HG03025 (cell line): ENCODE data around the gene ZNF2.
A peak's percentile ranks its signal among the peaks of the same experiment; 100 is the strongest.

ENCODE experiments used
- ATAC-seq: cut with Tn5 transposase; IDR thresholded peaks from one replicate; pipeline ENCODE4 v1.9.1; 2021; ENCODE audit warnings: mild to moderate bottlenecking, moderate library complexity; ENCODE audit not compliant: unreplicated experiment, low FRiP score

ZNF2 gene

GRCh38 chr2:95203911-95204310, 38.3 kb downstream of the ZNF2 start:
- ATAC-seq = no peak

- no peak for ATAC-seq
These were observed 38.8 kb downstream of the ZNF2 start for GRCh38 chr2:95204396-95204795.

DNA sequence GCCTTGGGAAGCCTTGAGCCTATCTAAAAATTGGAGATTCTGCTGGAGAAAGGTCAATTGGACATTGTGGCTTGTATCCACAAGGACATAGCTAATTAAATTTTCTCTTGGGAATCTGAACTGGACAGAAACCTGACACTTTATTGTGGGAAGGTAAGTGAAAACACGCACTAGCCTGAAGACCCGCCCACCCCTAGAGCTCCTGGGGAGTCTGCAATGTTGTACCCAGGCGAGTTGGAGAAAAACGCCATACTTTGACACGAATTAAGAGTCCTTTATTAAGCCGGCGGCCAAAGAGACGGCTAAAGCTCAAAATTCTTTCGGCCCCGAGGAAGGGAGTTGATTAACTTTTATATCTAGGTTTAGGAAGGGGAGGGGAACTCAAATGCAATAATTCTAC, 40.5 kb downstream of the ZNF2 start:
- no peak for ATAC-seq

GRCh38 chr2:95207111-95207961, 41.7 kb downstream of the ZNF2 start, which contains the start of gene ZNF892:
ZNF892 (plus strand) TSS chr2:95207521; CDS start chr2:95207816, 295 bp downstream.
- ATAC-seq = peak; percentile 97

DNA sequence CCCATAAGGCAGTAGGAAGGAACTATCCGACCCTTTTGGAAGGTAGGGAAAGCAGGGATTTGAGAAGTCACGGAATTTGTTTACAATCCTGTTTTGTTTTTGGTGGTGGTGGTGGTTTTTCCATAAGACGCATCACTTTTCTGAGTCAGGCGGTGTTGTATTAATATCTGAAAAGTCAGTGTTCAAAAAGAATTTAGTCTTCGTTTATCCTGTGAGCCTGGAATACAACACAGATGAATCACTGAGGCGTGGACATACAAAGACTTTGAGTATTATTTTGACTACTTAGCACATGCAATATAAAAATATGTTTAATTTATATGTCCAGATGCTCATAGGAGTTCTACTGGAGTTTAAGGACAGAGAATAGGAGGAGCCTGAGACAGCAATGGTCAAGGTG, 42.5 kb downstream of the ZNF2 start:
- no peak for ATAC-seq

GRCh38 chr2:95215018-95215612, 49.5 kb downstream of the ZNF2 start:
- ATAC-seq = no peak

- no peak for ATAC-seq
These were observed 54.8 kb downstream of the ZNF2 start for GRCh38 chr2:95220449-95220848.

DNA sequence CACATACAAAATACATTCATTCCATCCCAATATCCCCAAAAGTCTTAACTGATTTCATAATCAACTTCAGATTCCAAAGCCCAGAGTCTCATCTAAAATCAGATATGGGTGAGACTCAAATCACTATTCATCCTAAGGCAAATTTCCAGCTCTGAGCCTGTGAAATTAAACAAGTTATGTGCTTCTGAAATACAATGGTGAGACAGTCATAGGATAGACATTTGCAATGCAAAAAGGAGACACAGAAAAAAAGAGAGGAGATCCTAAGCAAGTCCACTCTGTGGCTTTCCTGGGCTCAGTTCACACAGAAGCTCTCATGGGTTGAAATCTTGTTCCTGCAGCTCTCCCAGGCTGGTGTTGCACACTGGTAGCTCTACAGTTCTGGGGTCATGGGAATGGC, 60.0 kb downstream of the ZNF2 start:
- ATAC-seq = no peak

DNA sequence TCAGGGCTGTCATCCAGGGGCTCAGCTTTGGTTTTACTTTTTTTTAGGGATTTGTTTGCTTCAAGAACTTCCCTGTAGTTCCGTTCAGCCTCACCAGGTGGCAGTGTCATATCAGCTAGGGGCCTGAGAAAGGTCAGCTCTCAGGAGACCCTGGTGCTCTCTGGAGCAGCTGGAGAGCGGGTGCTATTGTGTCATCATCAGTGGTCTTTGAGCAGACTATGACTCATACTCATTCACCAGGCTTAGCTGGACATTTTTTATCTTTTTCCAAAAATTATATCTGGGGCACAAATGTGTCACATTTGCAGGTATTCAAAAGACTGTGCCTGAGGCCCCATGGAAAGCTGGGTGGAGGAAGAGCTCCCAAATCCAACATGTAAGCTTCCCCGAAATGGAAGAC, 66.1 kb downstream of the ZNF2 start:
- ATAC-seq = no peak

- ATAC-seq = no peak
These were observed 66.6 kb downstream of the ZNF2 start for GRCh38 chr2:95232232-95232631.
